Measurements from ENCODE around the gene NTMT2. TPM values are rescaled to one million over a fixed set of nuclear protein-coding genes. Genes with fewer than 3 reads are reported as not detected.

Gene NTMT2
- total RNA-seq, 1 donor from 2014 or later = not detected

GRCh38 chr1:170213596-170213995 lies 67.8 kb downstream of the NTMT2 start:
- TF ChIP-seq CTCF (IDR thresholded peaks at IDR 0.05; ENCODE audit: unreplicated experiment) = no peak
- Mint-ChIP-seq H3K27ac (ENCODE audit: unreplicated experiment) (no peak overlapping the region), H3K27me3 (ENCODE audit: unreplicated experiment) (no peaks in the 10 kb centered on the region), H3K4me1 (ENCODE audit: unreplicated experiment) (peaks cover 3% of the 10 kb centered on the region), H3K9me3 (ENCODE audit: unreplicated experiment) (no peaks in the 10 kb centered on the region), H3K4me3 (ENCODE audit: unreplicated experiment) (no peak overlapping the region), H3K36me3 (ENCODE audit: low read depth, unreplicated experiment) (peaks cover under 1% of the 10 kb centered on the region)
- DNase-seq (ENCODE audit: low spot score) = no peak

- H3K27ac Mint-ChIP-seq (ENCODE audit: unreplicated experiment) = no peak overlapping the region
Measured at GRCh38 chr1:170214117-170215032, 68.6 kb downstream of the NTMT2 start.

GRCh38 chr1:170215072-170215885 lies 69.5 kb downstream of the NTMT2 start:
- TF ChIP-seq CTCF (IDR thresholded peaks at IDR 0.05; ENCODE audit: unreplicated experiment) = no peak
- no peak overlapping the region for H3K4me3 Mint-ChIP-seq (ENCODE audit: unreplicated experiment)
- H3K36me3 Mint-ChIP-seq (ENCODE audit: low read depth, unreplicated experiment) = no peaks in the 10 kb centered on the region
- no peaks in the 10 kb centered on the region for H3K27me3 Mint-ChIP-seq (ENCODE audit: unreplicated experiment)
- H3K27ac Mint-ChIP-seq (ENCODE audit: unreplicated experiment) = no peak overlapping the region
- no peak for DNase-seq (ENCODE audit: low spot score)
- no peaks in the 10 kb centered on the region for H3K9me3 Mint-ChIP-seq (ENCODE audit: unreplicated experiment)
- H3K4me1 Mint-ChIP-seq (ENCODE audit: unreplicated experiment) = no peaks in the 10 kb centered on the region

More at GRCh38 chr1:170214117-170215032, 68.6 kb downstream of the NTMT2 start:
- DNase-seq (ENCODE audit: low spot score) = no peak
- TF ChIP-seq CTCF (IDR thresholded peaks at IDR 0.05; ENCODE audit: unreplicated experiment) = no peak
- peaks cover 3% of the 10 kb centered on the region for H3K4me1 Mint-ChIP-seq (ENCODE audit: unreplicated experiment)
- H3K36me3 Mint-ChIP-seq (ENCODE audit: low read depth, unreplicated experiment) = no peaks in the 10 kb centered on the region
- H3K27me3 Mint-ChIP-seq (ENCODE audit: unreplicated experiment) = no peaks in the 10 kb centered on the region
- H3K9me3 Mint-ChIP-seq (ENCODE audit: unreplicated experiment) = no peaks in the 10 kb centered on the region
- H3K4me3 Mint-ChIP-seq (ENCODE audit: unreplicated experiment) = no peak overlapping the region

DNA sequence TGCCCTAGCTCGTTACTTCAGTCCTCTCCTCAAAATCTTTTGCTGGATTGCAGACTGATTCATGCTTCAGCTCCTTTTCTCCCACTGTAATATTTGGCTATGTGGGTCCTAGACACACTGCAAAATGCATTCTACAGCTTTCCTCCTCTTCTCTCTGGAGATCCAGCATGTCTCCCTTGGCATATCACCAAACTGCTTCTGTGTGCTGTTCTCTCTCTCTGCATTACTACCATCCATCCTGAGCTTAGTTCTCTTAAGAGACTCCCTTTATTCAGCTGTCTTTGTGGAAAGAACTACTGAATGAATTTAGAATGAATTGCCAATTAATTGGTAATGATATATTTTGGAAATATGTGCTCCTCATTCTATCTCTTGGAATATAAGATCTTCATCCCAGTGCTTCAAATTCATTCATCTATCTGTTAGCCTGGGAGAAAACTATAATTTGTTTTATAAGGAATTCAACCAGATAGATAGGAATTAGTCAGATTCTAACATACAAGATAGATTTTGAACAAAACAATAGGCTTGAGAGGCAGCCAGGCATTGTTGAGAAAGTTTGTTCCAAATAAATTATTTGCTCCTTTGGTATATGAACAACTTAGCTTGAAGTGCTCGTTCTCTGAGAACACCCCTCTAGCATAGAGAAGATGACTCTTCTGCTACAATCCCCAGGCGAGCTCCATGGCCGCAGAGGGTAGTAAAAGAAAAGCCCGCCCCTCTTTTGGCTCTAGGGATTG lies 71.9 kb downstream of the NTMT2 start:
- Mint-ChIP-seq H3K27me3 (ENCODE audit: unreplicated experiment) (no peaks in the 10 kb centered on the region), H3K9me3 (ENCODE audit: unreplicated experiment) (no peaks in the 10 kb centered on the region), H3K27ac (ENCODE audit: unreplicated experiment) (no peak overlapping the region), H3K4me1 (ENCODE audit: unreplicated experiment) (peaks cover 3% of the 10 kb centered on the region), H3K4me3 (ENCODE audit: unreplicated experiment) (no peak overlapping the region), H3K36me3 (ENCODE audit: low read depth, unreplicated experiment) (no peaks in the 10 kb centered on the region)
- no peak for DNase-seq (ENCODE audit: low spot score)
- TF ChIP-seq CTCF (IDR thresholded peaks at IDR 0.05; ENCODE audit: unreplicated experiment) = no peak
